Stimulated activated CD4-positive, alpha-beta T cell treated with anti-CD3 and anti-CD28 coated beads, TNF-alpha, amount 100 ng/mL, for 48 hours (primary cell): Measurements from ENCODE around the gene CDK2.

Source experiments
- DNase-seq, 3 donors: peaks; one replicate each; pipeline ENCODE4 v3.0.0-alpha.2; 2020; ENCODE audit warnings: low read depth in 3 of 3

Gene CDK2

GRCh38 chr12:55937981-55938380, 28.6 kb upstream of the CDK2 start:
- no peak for DNase-seq

GRCh38 chr12:55938826-55939501, 27.7 kb upstream of the CDK2 start:
- peak in 1 of 3 donors; percentile 43 for DNase-seq

DNA sequence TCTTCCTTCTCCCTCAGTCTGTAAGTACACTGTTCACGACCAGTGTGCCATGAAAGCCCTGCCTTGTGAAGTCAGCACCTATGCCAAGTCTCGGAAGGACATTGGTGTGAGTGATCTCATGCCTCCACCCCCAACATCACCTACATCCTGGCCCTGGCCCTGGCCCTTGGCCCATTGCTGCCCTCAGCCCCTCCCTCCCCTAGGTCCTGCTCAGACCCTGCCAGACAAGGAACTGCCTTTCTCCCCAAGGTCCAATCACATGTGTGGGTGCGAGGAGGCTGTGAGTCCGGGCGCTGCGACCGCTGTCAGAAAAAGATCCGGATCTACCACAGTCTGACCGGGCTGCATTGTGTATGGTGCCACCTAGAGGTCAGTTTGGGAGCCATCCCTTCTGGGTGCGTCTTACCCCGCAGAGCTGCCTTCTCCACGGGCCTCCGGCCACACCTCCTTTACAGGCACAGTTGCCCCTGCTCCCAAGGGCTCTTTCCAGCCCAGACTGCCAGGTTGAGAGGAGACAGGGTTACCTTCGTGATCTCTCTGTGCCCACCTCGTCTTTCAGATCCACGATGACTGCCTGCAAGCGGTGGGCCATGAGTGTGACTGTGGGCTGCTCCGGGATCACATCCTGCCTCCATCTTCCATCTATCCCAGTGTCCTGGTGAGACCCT, 26.4 kb upstream of the CDK2 start:
- peak; percentile 68 to 76 (median 71) for DNase-seq

DNA sequence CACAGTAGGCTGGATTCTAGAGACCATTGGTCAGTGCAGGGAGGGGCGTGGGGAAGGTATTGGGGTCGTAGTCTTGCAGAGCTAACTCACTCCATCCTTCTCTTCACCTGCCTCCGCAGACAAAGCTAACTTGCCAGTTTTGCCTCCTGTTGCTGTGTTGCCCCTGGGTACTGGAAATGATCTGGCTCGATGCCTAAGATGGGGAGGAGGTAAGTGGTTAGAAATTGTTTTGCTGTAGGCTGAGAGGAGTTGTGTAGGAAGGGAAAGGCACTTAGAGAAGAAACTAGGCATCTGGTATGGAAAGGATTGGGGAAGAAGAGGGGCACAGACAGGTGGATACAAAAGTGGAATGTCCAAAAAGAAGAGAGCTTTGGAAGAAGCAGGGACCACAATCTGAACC, 24.6 kb upstream of the CDK2 start:
- no peak for DNase-seq

- DNase-seq, result no peak
These were observed 24.0 kb upstream of the CDK2 start for GRCh38 chr12:55942577-55943136.

- DNase-seq, result no peak
These were observed 20.1 kb upstream of the CDK2 start for GRCh38 chr12:55946553-55946952.

DNA sequence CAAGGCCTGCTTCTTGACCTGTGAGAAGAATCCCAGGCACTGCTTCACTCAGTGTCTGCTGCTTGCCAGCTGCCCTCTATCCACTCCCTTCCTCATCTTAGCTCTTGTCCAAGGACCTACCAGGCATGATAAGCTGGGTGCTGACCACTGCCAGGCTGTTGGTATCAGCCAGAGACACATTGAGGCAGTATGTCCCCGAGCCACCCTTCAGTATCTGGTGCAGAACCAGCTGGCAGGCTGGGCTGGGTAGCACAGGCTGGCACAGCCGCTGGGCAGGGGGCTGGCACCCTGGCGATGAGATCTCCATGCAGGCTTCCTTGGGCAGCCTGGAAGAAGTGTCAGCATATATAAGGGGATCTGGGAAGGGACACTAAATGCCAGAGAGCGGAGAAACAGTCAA, 11.3 kb upstream of the CDK2 start:
- DNase-seq, result no peak

- no peak for DNase-seq
These were observed 10.7 kb upstream of the CDK2 start for GRCh38 chr12:55955800-55956508.

GRCh38 chr12:55957106-55957859, 9.3 kb upstream of the CDK2 start:
- DNase-seq, result no peak

DNA sequence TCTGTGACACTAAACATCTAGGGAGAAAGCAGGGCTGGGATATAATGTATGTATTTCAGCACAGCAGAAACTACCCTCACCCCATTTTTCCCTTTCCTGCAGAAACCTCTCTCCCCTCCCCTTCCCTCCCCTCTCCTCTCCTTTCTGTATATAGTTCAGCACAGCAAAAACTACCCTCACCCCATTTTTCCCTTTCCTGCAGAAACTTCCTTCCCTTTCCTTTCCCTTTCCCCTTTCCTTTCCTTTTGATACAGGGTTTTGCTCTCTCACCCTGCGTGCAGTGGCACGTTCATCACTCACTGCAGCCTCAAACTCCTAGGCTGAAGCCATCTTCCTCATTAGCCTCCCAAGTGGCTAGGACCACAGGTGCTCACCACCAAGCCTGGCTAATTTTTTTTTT, 2.9 kb upstream of the CDK2 start:
- DNase-seq, result no peak

DNA sequence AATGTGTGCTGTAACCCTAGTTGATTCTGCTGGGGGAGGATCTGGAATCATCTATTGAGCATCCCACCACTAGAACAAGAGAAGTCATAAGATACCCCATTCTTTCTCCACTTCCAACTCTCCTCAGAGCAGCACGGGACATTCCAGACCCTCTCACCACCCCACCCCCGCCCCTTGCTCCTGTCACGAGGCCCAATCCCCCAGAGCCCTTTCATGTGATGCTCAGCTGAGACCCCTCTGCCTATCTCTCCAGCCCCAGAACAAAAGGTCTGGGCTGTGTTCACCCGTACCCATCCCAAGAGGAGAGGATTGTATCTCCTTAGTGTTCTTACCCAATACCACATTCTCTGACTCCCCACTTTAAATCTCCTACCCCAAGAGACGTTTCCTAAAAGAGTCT, 1.4 kb upstream of the CDK2 start:
- no peak for DNase-seq

DNA sequence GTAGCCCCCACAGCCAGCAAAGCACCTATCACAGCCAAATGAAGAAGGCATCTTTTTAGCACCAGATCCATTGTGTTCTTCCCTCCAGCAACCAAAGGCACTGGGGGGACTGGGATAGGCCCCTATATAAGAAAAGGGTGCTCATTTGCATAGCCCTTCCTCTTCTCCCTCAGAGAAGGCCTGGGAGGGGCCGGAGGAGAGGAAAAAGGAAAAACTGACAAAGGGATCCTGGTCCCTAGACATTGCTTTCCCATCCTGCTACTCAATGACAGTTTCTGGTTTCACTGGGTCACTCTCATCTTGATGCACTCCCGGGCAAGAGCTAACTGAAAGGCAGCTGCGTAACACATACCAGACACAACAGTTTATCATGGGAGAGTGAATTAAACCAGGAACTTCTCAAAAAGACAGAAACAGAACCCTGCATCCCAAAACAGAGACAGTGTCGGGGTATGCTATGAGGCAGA, 656 bp upstream of the CDK2 start, which contains the start of gene PMEL:
Gene PMEL (minus strand): TSS at position 102 of the 467 bp plus-strand sequence. CDS start 31 bp downstream, at position 71.
- DNase-seq, result no peak

- no peak for DNase-seq
These were observed 2.7 kb downstream of the CDK2 start for GRCh38 chr12:55969356-55969755.

GRCh38 chr12:55970775-55971174, 4.1 kb downstream of the CDK2 start:
- DNase-seq, result no peak

- DNase-seq, result no peak
These were observed 5.4 kb downstream of the CDK2 start for GRCh38 chr12:55972042-55972441.

DNA sequence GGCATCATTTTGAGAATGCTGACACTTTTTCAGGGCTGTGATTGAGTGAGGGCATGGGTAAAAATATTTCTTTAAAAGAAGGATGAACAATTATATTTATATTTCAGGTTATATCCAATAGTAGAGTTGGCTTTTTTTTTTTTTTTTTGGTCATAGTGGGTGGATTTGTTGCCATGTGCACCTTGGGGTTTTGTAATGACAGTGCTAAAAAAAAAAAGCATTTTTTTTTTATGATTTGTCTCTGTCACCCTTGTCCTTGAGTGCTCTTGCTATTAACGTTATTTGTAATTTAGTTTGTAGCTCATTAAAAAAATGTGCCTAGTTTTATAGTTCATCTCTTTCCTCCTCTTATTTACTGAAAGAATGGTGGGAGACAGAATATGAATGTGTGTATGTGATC, 5.8 kb downstream of the CDK2 start:
- no peak for DNase-seq

GRCh38 chr12:55972911-55973598, 6.4 kb downstream of the CDK2 start:
- no peak for DNase-seq

- peak; percentile 91 to 99 (median 95) for DNase-seq
These were observed 7.1 kb downstream of the CDK2 start, which contains the start of gene RAB5B for GRCh38 chr12:55973599-55974307. RAB5B (plus strand) TSS chr12:55974078; CDS start chr12:55986961, 12,883 bp downstream.

DNA sequence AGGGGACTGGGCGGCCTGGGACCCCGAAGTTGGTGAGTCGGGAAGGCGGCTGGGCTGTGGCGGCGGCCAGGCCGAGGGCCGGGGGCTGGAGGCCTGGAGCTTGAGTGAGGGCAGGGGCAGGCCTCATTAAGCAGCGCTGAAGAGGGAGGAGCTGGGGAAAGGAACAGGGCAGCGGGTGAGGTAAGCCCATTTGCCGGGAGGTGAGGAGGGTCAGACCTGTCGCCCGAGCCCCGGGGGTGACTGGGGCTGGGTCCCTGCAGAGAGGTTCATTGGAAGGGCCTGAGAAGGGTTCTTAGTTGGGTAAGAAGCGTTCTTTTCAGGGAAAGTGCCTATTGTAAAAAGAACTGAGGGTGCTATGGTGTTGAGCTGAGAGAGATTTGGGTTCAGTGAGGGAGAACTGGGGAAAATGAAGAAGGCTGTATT, 7.7 kb downstream of the CDK2 start:
- DNase-seq, result peak in 2 of 3 donors; percentile 18 to 48

GRCh38 chr12:55978393-55978792, 11.8 kb downstream of the CDK2 start:
- no peak for DNase-seq
